ENCODE measurements around the gene BCL2. TPM values are rescaled to one million over a fixed set of nuclear protein-coding genes. Genes with fewer than 3 reads are reported as not detected.

BCL2 gene
- total RNA-seq, 1 donor from 2014 or later: 81.3 TPM

GRCh38 chr18:63128237-63128974 lies 191.2 kb downstream of the BCL2 start:
- Mint-ChIP-seq H3K9me3 (no peaks in the 10 kb centered on the region), H3K4me1 (peaks cover 28% of the 10 kb centered on the region), H3K27ac (peak overlapping the region; percentile 47), H3K27me3 (no peaks in the 10 kb centered on the region), H3K4me3 (no peak overlapping the region), H3K36me3 (ENCODE audit: low read depth) (peaks cover 38% of the 10 kb centered on the region)
- DNase-seq: no peak
- intact Hi-C loops (cut with micrococcal nuclease): no loop called here

- intact Hi-C loops (cut with micrococcal nuclease): no loop called here
- peaks cover 36% of the 10 kb centered on the region for H3K36me3 Mint-ChIP-seq (ENCODE audit: low read depth)
- no peak overlapping the region for H3K27ac Mint-ChIP-seq
- H3K27me3 Mint-ChIP-seq: no peaks in the 10 kb centered on the region
- H3K4me1 Mint-ChIP-seq: peaks cover 16% of the 10 kb centered on the region
- DNase-seq: no peak
- peaks cover 4% of the 10 kb centered on the region for H3K9me3 Mint-ChIP-seq
- H3K4me3 Mint-ChIP-seq: no peak overlapping the region
Observed at GRCh38 chr18:63126134-63127069, 193.2 kb downstream of the BCL2 start.

DNA sequence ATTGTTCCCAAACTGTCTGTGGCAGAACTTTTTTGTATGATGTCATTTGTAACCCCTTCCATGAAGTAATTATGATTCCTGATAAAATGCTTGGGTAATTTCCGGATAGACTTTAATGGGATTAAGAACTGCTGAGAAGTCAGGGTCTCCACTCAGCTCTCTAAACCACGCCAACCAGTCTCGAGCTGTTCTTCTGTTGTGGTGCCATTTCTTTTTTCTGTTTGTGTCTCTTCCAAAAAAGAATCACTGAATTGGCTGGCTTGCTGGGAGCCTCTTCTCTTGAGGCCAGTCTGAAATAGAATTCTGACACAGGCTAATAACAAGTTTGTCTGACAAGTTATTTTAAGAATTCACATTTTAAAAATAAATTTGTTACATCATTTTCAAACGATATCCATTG lies 198.9 kb downstream of the BCL2 start:
- peaks cover 4% of the 10 kb centered on the region for H3K4me1 Mint-ChIP-seq
- intact Hi-C loops (cut with micrococcal nuclease): no loop called here
- peaks cover 11% of the 10 kb centered on the region for H3K36me3 Mint-ChIP-seq (ENCODE audit: low read depth)
- H3K27me3 Mint-ChIP-seq: peaks cover 30% of the 10 kb centered on the region
- no peak for DNase-seq
- H3K27ac Mint-ChIP-seq: no peak overlapping the region
- no peak overlapping the region for H3K4me3 Mint-ChIP-seq
- H3K9me3 Mint-ChIP-seq: peaks cover 4% of the 10 kb centered on the region

DNA sequence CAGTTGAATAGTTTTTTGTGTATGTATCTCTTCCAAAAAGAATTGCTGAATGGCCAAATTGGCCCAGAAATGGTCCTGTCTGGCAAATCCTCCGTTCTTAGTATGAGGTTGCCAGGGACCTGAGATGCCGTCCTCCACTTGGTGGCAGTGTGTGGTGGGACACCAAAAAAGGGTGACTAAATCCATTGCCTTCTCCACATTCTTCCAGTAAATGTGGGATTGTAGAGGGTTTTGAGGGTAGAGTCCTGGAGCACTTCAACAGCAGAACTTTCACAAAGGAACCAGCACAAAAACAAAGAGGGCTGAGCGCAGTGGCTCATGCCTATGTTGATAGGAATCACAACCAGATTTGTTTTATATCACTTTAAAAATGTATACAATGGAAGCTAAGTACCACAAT lies 199.9 kb downstream of the BCL2 start:
- intact Hi-C loops (cut with micrococcal nuclease): loop anchor here (1.0 kb wide), 1 partner anchor 204 kb away; no protein-coding TSS in a partner anchor
- Mint-ChIP-seq H3K9me3 (peaks cover 4% of the 10 kb centered on the region), H3K4me1 (peaks cover 4% of the 10 kb centered on the region), H3K27me3 (peaks cover 33% of the 10 kb centered on the region), H3K27ac (no peak overlapping the region), H3K36me3 (ENCODE audit: low read depth) (peaks cover 5% of the 10 kb centered on the region), H3K4me3 (no peak overlapping the region)
- no peak for DNase-seq

DNA sequence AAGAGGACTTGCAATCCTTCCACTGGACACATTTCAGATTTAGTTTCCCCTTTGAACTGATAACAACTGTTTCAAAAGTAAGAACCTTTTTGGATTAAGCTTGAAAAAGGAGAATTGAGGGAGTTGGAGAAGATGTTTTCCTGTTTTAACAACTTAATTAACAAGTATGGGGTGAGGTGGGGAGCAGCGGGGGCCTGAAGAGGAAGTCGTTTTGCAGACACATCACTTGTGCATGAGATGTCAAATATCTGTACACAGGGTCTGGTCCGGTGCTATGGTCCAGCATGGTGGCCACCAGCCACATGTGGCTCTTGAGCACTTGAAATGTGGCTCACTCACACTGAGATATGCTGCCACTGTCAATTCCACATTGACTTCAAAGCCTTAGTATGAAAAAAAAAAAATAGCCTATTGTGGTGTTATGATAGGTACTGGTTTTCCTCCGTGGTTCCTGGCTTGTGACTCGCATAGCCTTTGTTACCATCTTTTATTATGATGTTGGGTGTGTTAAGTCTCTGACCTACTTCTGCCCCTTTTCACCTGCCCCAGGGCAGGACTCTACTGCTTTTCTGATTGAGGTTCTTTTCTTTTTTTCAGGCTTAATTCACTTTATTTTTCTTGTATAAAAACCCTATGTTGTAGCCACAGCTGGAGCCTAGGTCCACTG lies 205.5 kb downstream of the BCL2 start:
- Mint-ChIP-seq H3K27ac (no peak overlapping the region), H3K4me3 (no peak overlapping the region), H3K36me3 (ENCODE audit: low read depth) (peaks cover 5% of the 10 kb centered on the region), H3K9me3 (peaks cover 6% of the 10 kb centered on the region), H3K4me1 (peaks cover 13% of the 10 kb centered on the region), H3K27me3 (peaks cover 33% of the 10 kb centered on the region)
- DNase-seq: no peak
- intact Hi-C loops (cut with micrococcal nuclease): no loop called here

- H3K27me3 Mint-ChIP-seq: peaks cover 24% of the 10 kb centered on the region
- intact Hi-C loops (cut with micrococcal nuclease): no loop called here
- H3K36me3 Mint-ChIP-seq (ENCODE audit: low read depth): peaks cover 5% of the 10 kb centered on the region
- no peak overlapping the region for H3K4me3 Mint-ChIP-seq
- DNase-seq: no peak
- H3K9me3 Mint-ChIP-seq: peaks cover 6% of the 10 kb centered on the region
- H3K27ac Mint-ChIP-seq: no peak overlapping the region
- peaks cover 16% of the 10 kb centered on the region for H3K4me1 Mint-ChIP-seq
Observed at GRCh38 chr18:63112706-63113105, 206.9 kb downstream of the BCL2 start.

GRCh38 chr18:63111671-63112402 lies 207.7 kb downstream of the BCL2 start:
- Mint-ChIP-seq H3K9me3 (peaks cover 6% of the 10 kb centered on the region), H3K27me3 (peaks cover 16% of the 10 kb centered on the region), H3K36me3 (ENCODE audit: low read depth) (peaks cover 5% of the 10 kb centered on the region), H3K4me3 (no peak overlapping the region), H3K27ac (no peak overlapping the region), H3K4me1 (peaks cover 25% of the 10 kb centered on the region)
- DNase-seq: no peak
- intact Hi-C loops (cut with micrococcal nuclease): no loop called here

GRCh38 chr18:63109802-63110201 lies 209.8 kb downstream of the BCL2 start:
- Mint-ChIP-seq H3K4me1 (peaks cover 33% of the 10 kb centered on the region), H3K27me3 (peaks cover 7% of the 10 kb centered on the region), H3K9me3 (peaks cover 6% of the 10 kb centered on the region), H3K27ac (no peak overlapping the region), H3K4me3 (no peak overlapping the region), H3K36me3 (ENCODE audit: low read depth) (peaks cover 7% of the 10 kb centered on the region)
- DNase-seq: no peak
- intact Hi-C loops (cut with micrococcal nuclease): loop anchor here (2.0 to 5.0 kb wide), 2 partner anchors 15 to 312 kb away; partner anchors contain the start of gene VPS4B

DNA sequence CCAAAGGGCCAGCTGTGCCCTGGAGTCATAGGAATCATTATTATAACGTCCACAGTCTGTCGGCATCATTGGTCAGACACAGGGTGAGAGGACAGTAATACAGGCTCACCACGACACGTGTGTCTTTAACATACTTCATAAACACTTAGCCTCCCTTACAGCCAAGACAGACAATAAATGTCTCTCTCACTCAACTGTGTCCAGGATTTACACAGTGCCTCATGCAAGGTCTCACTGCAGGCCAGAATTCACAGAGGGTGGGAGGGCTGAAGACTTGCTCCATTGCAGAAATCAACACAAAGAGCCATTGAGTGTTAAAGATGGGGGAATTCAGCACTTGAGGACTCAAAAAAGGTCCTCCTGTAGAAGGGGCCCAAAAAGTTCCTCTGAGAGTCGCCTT lies 210.5 kb downstream of the BCL2 start:
- DNase-seq: no peak
- H3K4me1 Mint-ChIP-seq: peaks cover 36% of the 10 kb centered on the region
- H3K36me3 Mint-ChIP-seq (ENCODE audit: low read depth): peaks cover 7% of the 10 kb centered on the region
- no peak overlapping the region for H3K27ac Mint-ChIP-seq
- intact Hi-C loops (cut with micrococcal nuclease): loop anchor here (2.0 to 5.0 kb wide), 2 partner anchors 14 to 313 kb away; partner anchors contain the start of gene VPS4B
- peaks cover 6% of the 10 kb centered on the region for H3K9me3 Mint-ChIP-seq
- peaks cover 5% of the 10 kb centered on the region for H3K27me3 Mint-ChIP-seq
- H3K4me3 Mint-ChIP-seq: no peak overlapping the region

- peaks cover 10% of the 10 kb centered on the region for H3K36me3 Mint-ChIP-seq (ENCODE audit: low read depth)
- intact Hi-C loops (cut with micrococcal nuclease): loop anchor here (1.0 to 5.0 kb wide), 4 partner anchors 10 to 314 kb away; partner anchors contain the start of gene VPS4B
- H3K4me1 Mint-ChIP-seq: peaks cover 40% of the 10 kb centered on the region
- H3K27ac Mint-ChIP-seq: no peak overlapping the region
- DNase-seq: no peak
- peaks cover 7% of the 10 kb centered on the region for H3K27me3 Mint-ChIP-seq
- H3K4me3 Mint-ChIP-seq: no peak overlapping the region
- H3K9me3 Mint-ChIP-seq: peaks cover 14% of the 10 kb centered on the region
Observed at GRCh38 chr18:63107931-63108330, 211.6 kb downstream of the BCL2 start.

DNA sequence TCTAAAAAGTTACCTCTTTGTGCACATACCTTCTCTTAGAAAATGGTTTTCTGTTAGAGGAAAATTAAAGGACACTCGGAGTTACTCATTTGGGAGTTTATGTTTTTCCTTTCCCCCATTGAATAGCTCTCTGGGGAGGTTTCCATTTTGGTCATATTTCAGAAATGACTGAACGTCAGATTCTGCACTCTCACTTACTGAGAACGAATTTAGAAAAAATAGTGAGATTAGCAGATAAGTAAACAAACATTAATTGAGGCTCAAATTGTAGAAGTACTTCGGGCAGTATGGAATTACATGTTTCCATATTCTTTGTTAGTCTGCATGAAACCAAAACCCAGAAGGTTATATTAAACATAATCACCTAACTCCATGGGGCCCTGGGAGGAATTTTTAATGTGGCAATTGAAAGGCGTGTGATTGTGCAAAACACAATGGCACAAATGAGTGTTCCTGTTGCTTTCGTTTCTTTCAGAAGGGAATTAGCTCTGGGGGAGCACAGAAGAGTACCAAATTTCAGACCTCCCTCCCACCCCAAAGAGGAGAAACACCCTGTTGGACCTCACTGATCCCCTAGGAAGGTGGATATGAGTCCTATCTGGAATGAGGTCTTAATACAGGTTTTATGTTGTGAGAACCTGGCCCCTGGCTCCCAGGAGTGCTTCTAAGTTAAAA lies 212.3 kb downstream of the BCL2 start:
- Mint-ChIP-seq H3K27ac (peak overlapping the region; percentile 86), H3K4me1 (peaks cover 38% of the 10 kb centered on the region), H3K9me3 (peaks cover 9% of the 10 kb centered on the region), H3K36me3 (ENCODE audit: low read depth) (peaks cover 7% of the 10 kb centered on the region), H3K27me3 (peaks cover 7% of the 10 kb centered on the region), H3K4me3 (peak overlapping the region; percentile 70)
- no peak for DNase-seq
- intact Hi-C loops (cut with micrococcal nuclease): loop anchor here (1.0 to 5.0 kb wide), 3 partner anchors 9 to 315 kb away; partner anchors contain the start of gene VPS4B

- Mint-ChIP-seq H3K36me3 (ENCODE audit: low read depth) (peaks cover 5% of the 10 kb centered on the region), H3K4me1 (peaks cover 38% of the 10 kb centered on the region), H3K27ac (peak overlapping the region; percentile 86), H3K9me3 (peaks cover 9% of the 10 kb centered on the region), H3K27me3 (peaks cover 7% of the 10 kb centered on the region), H3K4me3 (peak overlapping the region; percentile 70)
- peak; percentile 68 for DNase-seq
- intact Hi-C loops (cut with micrococcal nuclease): loop anchor here (1.0 to 5.0 kb wide), 3 partner anchors 8 to 316 kb away; partner anchors contain the start of gene VPS4B
Observed at GRCh38 chr18:63106727-63107126, 212.8 kb downstream of the BCL2 start.

Data from activated CD4-positive, alpha-beta T cell treated with anti-CD3 and anti-CD28 coated beads, Interleukin-2, amount 10 ng/mL, durations not matched to agents 24 days and 14 days (primary cell).